Stimulated activated CD8-positive, alpha-beta memory T cell treated with anti-CD3 and anti-CD28 coated beads, Interleukin-15, amount 100 ng/mL, for 1 hour (primary cell): ENCODE results near the gene ATP1B1.

Experiments
- DNase-seq: peaks from one replicate; pipeline ENCODE4 v3.0.0-alpha.2; 2020; ENCODE audit warnings: low read depth

ATP1B1 gene

DNA sequence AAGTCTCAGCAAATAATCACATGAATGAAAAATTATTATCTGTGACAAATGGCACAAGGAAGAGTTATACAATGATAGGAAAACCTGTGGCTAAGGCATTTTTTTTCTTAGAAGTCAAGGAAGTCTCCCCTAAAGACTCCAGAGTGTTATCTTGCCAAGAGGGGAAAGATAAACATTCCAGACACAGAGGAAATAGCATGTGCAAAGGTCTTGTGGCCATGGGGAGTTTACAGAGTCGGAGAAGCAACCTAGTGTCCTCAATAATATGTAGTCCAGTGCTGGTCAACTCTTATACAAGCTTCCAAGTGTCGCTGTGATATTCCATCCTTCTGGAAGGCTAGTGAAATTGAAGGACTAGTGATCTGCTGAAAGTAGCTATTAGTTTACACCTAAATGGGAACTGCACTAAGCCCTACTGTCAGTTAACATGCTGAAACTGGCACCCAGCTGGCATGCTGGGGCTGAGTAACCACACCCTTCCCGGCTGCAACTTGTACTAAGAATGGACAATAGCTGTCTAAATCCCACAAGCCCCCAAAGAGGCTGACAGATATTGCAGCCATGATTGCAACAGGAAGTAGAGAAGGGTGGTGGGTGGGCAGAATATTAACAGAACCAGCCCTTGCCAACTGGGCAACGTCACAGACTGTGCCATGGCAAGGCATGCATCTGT, 11.5 kb upstream of the ATP1B1 start:
- DNase-seq = no peak

DNA sequence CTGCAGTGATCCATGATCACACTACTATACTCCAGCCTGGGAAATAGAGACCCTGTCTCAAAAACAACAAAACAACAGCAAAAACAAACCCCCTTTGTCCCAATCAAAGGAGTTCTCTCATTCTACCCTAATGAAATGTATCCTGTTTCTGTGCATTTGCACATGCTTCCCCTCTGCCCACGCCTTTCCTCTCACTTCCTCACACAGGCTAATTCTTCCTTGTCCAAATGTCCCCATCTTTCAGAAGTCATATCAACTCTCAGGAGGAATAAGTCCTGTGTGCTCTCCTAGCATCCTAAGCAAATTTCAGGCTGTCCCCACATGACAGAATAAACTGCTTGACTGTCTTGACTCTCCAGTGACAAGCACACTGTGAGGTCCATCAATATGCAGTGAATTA, 8.1 kb upstream of the ATP1B1 start:
- DNase-seq = no peak

DNA sequence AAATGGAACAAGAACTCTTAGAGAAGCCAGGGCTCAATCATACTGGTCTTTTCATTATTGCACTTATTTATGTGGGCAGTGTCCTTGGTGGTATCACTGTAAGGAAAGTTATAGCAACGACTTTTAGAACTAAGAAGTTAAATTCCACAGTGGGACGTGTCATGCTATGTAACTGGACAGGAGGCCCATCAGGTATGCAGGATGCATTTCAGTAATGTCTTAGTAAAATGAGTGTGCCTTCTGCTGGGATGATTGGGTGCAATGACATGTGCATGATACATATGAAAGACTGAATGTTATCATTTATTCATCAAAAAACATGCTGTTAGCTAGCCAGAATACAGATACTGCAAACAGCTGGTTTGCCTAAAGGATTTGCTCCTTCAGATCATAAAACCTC, 6.9 kb upstream of the ATP1B1 start:
- DNase-seq = no peak

DNA sequence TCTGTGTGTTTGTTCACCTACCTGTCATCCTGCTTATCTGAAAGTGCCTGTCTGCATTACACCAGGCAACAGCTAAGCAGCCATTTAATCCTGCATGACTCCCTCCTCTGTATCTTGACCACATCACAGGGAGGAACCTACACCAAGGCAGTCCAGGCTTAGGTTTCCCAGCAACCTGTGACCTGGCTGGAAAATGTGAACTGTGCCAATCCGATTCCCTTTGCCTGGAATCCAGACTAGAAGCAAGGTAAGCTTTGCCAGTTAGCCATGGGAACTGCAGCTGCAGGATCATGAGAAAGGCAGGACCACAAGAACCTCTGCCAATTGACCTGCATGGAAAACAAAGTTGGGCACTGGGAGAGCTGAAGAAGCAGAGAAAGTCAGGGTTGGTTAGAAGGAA, 6.3 kb upstream of the ATP1B1 start:
- no peak for DNase-seq

DNA sequence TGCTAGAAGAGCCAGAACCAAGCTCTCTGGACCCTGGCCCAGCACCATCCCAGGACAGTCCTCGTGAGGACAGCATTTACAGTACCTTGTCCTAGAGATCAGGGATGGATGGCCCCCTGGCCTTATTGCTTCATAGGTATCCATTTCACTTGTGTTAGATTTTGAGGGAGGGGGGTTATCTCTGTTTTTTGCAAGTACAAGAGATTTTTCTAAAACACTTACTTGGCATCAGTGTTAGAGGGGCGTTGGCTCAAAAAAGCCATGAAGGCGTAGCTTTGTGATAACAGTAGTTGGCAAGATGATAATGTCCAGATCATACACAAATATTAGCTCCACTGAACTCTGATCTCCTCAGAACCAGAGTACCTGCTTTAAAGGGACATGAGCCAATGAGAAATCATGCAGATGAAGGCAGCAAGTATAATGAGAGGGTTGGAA, 5.8 kb upstream of the ATP1B1 start:
- DNase-seq = no peak

DNA sequence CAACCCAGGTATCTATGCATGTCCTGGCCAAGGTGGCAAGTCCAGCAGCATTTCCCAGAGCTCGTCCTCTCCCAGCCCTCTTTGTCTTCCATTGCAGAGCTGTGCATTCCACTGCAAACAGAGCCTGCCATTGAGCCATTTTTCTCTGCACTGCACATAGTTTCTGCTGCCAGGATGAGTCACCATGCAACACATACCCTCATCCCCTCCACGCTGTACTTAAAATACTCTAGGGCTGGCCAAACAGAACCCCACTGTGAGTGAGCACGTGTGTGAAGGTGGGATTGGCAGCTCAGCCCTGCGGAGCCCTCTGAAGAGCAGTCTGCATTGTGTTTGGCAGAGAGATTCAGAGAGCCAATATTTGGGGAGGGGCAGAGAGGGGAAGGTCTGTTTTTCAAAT, 3.9 kb upstream of the ATP1B1 start:
- DNase-seq = no peak

DNA sequence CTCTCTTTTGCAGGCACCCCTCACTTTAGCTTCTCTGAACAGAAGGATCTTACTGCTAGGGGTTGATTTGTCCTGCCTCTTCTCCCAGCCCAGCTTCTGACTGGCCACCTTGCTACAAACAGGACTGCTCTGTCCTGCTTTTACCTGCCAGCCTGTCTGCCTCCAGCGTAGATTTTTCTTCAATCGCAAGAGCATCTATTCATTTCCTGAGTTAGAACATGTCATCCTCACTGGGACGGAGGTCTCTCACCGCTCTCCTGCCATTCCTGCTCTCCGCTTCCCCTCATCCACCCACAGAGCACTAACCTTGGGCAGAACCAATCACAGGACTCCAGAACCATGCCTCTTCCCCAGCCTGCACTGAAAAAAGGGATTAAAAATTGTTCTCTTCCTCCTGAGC, 3.5 kb upstream of the ATP1B1 start:
- no peak for DNase-seq

DNA sequence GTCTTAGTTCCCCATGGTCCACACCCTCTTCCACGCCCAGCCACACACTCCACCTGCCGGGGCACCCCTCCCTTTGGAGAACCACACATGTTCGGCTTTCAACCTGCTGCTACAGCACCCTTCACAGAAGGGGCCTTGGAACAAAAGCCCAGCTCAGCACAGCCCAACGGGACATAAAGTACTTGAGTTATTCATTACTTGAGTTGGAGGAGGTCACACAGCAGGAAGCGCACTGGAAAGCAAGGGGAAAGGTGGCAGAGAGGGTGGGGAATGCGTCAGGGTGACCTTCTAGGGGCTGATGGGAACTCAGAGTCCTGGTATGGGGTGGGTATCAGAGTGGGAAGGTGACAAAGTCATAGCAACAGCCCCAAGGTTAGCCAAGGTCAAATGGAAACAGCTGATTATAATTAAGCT, 3.0 kb upstream of the ATP1B1 start:
- no peak for DNase-seq

DNA sequence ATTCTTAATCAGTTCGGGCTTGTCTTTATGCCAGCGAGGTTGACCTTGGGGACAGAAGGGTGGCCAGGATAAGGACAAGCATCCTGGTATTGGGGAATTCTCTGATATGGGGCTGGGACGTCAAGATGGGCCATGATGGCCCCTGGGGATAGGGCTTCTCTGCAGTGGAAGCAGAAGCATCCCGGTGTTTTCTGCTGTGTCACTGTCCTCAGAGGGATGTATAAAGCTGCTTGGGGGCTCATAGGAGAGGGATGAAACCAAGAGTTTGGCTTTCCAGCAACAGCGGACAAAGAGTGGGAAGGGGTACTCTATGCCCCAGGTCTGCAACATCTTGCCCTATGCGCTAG, 1.4 kb upstream of the ATP1B1 start:
- no peak for DNase-seq

DNA sequence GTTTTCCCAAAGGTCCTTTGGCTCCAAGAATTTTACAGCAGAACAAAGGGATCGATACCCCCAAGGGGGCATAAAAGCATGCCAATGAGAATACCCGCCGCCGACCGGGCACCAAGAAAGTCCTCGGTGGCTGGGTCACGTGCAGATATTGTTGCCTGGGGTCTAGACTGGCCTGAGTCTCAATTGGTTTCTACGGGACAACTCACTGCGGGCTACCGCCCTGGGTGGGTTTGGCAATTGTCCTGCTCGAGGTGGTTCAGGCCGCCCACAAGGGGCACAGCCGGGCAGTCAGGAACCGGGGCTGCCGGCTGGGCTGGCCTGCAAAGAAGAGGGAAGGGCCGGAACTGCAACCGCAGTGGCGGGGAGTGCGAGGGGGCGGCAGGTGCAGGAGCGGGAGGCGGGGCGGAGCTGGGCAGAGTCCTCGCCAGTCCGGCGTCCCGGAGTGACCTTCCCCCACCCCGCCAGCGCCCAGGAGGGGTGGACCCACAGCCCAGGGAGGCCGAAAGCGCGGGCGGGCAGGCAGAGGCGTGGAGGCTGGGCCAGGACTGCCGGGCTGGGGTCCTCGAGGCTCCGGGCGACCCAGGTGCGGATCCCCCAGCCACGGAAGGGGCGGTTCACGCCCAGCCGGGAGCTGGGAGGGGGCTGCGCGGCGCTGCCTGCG, 926 bp upstream of the ATP1B1 start:
- no peak for DNase-seq

DNA sequence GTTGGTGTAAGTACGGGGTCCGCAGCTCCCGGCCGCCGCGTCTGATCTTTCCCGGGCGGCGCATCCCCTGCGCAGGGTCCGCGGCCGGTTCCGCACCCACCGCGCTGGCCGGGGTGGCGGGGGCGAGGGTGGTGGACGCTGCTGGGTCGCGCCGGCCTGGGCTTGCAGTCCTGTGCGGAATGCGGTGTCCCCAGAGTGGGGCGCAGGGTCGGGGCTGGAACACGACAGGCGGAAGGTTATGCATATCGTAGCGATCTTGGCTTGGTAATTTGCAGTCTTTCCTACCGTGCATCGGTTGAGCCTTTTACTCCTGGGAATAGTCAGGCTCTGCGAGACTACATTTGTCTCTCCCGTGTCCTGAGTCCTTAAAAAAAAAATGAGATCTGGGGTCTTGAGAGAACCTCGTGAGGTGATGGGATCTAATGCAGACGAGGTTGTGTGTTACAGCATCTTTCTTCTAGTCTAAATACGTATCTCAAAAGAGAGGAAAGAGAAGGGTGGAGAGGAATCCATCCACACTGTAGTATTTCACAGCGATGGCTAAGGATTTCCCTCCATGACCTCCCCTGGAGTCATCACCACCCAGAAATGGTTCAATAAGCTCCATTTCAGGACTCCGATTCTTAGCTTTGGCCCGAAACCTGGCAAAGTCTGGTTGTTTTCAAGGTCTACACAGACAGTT, 572 bp downstream of the ATP1B1 start:
- DNase-seq = no peak

DNA sequence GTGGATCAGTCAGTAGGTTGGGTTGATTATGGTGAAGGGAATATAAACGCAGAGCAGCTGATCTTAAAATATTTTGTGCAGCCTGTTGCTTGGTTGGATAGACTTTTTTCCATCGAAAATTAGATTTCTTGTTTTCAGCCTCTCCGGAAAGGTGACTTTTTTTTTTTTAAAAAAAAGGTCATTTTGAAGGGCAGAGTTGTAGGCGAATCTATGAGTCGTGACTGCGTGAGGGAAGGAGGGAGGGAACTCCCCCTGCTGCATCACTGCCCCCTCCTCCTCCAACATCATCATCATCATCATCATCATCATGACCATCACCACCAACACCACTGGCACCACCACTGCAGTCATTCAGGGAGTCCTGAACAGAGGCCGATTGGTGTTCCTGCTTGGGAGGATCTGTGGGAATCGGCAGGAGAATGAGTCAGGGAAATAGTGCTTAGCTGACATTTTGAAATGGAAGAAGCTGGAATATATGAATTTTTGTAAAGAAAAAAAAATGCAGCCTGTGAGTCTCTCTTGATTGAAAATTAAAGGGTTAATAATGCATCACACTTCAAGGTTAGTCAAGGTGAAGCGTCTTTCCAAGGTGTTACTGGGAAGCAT, 1.2 kb downstream of the ATP1B1 start:
- DNase-seq = no peak

DNA sequence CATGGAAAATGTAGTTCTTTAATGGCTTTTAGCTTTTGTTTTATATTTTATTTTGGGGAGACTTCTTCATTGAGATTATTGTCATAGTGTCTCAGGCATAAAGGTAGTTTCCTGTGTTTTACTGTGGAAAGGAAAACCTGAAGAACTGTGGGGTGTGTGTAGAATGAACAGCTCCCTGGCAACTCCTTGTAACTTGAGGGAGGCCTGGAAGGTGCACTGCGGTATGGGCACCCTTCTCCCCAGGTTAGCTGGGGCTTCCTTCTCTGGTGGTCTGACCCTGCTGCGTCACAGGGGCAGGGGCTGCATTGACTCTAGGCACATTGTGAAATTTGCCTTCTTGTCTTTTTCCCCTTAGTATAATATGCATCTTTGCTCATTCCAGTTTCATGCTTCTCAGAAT, 1.7 kb downstream of the ATP1B1 start:
- DNase-seq = no peak

DNA sequence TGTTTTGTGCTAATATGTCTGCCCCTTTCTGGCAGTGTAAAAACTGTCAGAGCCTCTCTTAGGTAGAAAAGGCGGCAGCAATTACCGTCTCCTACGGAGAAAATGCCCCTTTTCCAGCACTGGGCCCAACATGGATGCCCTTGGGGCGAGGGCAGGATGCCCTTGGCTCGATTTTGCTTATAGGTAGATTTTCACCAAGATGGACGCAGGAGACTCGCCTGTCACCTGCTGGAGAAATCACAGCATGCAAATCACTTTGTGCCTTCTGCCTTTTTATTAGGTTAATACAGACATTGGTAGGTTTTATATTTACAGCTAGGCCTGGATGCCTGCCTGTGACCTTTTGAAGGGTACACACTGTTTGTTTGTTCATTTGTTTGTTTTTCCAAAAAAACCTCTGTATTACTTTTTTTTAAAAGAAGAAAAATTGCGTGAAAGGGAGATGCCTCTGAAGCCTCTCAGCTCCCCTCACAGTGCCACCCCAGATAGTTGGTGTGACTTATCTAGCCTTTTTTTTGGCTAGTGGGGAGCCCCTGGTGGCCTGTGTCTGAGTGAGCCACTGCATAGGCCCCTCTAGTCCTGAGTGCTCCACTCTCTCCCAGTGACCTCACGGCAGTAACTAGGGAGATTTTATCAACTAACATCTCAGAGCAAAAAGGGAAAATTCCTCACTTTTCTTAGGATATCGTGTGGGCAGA, 2.5 kb downstream of the ATP1B1 start:
- no peak for DNase-seq

DNA sequence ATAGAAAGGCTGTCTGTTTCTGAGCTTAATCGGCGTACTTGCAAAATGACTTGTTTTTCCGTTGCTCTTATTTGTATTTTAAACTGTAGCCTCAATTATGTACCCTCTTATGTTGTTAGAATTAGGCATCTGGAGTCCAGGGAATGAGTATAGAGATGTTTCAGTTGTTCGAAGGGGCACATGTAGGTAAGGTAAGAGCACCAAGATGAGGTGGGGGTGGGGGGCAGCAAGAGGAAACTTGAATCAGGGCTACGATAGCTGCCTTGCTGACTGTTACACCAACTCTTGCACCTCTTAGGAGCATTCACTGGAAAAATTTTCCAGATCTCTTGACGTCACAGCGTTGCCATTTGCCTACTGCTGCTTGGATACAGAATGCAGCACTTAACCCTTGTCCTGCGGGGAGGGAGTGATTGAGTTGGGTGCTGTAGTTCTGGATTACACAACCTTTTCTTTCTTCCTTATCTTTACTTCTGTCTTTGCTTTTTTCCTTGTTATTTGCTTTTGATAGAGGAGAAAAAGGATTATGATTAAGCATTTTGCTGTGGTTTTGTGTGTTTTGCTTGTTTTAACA, 3.2 kb downstream of the ATP1B1 start:
- DNase-seq = no peak

DNA sequence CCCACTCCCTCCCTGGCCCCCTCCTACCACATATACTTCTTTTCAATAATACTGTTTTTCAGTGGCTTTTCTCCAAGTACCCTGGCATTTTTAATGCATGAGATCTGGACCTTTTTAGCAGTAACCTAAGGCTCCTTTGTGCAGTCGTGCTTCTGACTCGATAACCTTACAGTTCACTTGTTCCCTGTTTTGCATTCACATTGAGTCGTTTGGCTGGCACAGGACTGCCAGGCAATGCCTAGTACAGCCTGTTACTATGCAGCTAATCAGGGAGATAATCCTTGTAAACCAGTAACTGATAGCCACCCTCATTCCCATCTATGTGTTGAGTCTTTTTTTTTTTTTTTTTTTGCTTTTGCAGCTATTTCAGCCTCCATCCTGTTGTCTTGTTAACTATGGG, 3.7 kb downstream of the ATP1B1 start:
- DNase-seq = no peak

DNA sequence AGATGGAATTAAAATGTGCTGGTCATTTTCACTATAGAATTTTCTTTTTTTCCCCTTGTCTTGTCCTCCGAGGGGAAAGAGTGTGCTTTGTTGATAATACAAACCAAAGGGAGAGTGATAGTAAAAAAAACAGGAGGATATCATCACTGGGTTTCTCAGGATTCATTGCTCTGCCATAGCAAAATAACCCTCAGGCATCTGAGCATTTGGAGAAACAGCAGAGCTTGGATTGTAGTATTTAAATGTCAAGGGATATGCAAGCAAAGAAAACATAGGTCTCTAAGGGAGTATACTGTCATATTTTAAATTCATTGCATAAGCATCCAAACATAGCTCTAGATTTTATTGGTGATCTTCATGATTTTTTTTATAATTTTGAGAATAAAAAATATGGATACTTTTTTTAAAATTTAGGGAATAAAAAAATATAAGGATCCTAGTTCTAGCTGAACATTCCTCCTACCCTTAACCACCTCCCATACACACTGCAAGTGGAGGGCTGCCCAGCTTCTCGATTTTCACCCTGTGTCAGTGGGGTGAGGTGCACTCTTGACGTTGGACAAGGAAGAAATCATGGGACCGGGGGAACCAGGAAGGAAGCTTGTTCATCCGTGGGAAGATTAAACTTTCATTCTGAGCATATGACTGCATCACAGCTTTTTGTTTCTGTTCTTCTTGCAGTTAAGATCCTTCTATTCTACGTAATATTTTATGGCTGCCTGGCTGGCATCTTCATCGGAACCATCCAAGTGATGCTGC, 4.4 kb downstream of the ATP1B1 start:
- DNase-seq = no peak

DNA sequence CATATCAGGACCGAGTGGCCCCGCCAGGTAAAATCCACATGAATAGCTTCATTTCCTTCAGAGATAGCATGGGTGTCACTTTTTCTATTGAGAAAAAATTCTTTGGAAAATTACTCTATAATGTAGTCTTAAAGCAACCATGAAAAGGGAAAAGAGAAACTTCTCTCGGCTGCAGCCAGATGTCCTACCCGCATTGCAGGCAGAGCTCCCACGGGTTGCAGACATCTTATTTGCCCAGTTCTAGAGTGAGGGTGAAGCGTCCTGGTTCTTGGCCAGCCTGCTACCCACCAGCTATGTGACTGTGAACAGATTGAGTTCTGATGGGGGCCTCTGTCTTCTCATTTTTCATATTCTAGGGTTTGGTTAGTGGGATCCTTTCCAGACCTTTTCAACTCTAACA, 5.0 kb downstream of the ATP1B1 start:
- no peak for DNase-seq

DNA sequence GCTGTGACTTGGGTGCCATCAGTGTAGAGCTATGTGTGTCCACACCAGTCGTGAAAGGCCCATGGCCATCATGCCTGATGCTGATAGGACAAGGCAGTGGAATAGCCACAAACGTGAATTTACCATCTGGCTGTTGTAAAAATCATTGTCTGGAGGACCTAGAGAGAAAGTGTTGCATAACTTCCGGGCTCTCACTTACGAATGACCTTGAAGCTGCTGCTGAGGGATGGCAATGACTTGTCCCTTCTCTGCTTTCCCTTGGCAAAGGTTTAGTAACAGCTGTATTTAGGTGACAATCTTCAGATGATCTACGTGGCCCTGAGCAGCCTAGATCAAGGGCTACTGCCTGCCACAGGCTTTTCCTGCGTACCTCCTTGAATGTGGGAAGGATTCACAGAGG, 5.8 kb downstream of the ATP1B1 start:
- DNase-seq = no peak

DNA sequence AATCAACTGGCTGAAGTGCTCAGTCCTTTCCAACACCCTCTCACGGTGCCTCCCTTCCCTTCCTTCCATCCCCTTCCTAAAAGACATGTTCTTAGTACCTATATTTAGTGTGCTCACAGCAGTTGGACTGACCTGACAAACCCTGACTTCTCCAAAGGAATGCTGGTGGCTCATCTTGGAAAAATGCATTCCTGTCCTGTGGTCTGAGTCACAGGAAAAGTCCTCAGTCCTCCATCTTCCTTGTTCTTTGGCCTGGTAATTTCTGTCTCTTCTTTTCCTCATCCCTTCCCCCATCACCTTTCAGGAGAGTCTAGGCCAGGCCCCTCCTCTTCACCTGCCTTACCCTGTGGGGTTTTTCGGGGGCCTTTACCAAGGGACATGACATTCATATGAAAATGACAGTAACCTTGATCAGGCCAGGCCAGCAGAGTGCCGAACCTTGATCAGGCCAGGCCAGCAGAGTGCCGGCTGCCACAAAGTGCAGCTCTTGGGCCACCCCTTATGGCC, 7.2 kb downstream of the ATP1B1 start:
- no peak for DNase-seq

DNA sequence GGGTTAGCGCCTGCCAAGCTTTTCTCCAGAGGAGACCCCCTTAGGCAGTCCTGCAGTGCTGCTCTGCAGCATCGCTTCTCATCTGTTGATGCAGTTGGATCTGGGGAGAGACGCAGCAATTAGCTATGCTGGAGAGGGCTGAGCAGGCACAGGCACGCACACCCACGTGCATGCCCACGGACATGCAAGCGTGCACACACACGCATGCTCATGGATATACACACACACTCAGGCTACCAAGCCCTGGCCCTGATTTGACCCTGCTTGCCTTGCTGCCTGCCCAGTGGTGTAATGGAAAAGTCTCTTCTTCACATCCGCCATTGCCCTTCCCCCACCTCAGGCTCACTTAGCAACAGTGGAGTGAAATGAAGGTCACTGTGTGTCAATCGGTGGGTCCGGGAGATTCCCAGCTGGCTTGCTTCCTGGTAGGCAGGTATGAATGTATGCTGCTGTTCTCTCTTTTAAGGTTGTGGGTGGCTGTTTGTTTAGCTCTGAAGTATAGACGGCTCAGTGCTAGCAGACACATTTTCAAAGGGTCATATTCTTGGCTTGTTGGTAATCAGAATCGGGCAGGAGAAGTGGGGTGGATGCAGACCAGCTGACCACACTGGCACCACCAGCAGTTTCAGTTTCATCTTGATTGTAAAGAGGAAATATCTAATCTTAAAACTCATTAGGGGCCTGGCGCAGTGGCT, 9.5 kb downstream of the ATP1B1 start:
- no peak for DNase-seq
